Stomach (tissue), 4 donors: Measurements from ENCODE around the gene BBS12.

Experiments
- CTCF ChIP-seq, 7 experiments: fragments of 450-650 bp in 4 of 7; fragments of 200-600 bp in 3 of 7; sonication (generic) in 3 of 7; IDR thresholded peaks; one replicate each; pipeline ENCODE4 v1.5.1; 2016 to 2019; ENCODE audit warnings: antibody characterized with exemption in 7 of 7, control low read depth in 2 of 7, mild to moderate bottlenecking in 1 of 7
- POLR2A ChIP-seq, 4 donors: fragments of 450-650 bp; IDR thresholded peaks; one replicate each; pipeline ENCODE4 v1.6.1; 2016; ENCODE audit warnings: antibody characterized with exemption in 4 of 4, control low read depth in 2 of 4, mild to moderate bottlenecking in 1 of 4, moderate library complexity in 1 of 4

- TF ChIP-seq POLR2A (IDR thresholded peaks at IDR 0.05): no peak
- TF ChIP-seq CTCF (IDR thresholded peaks at IDR 0.05): no peak
Observed at GRCh38 chr4:122692641-122693520, 39.6 kb upstream of the BBS12 start.
